ENCODE data around the gene LTBP3. TPM values are rescaled to one million over a fixed set of nuclear protein-coding genes. Genes with fewer than 3 reads are reported as not detected.

LTBP3 gene
- total and polyA plus RNA-seq, 2 of the 13 experiments (the other 11 are each of a cell fraction or from before 2014, with no cell fraction given), result 12.2 to 68.1 TPM

DNA sequence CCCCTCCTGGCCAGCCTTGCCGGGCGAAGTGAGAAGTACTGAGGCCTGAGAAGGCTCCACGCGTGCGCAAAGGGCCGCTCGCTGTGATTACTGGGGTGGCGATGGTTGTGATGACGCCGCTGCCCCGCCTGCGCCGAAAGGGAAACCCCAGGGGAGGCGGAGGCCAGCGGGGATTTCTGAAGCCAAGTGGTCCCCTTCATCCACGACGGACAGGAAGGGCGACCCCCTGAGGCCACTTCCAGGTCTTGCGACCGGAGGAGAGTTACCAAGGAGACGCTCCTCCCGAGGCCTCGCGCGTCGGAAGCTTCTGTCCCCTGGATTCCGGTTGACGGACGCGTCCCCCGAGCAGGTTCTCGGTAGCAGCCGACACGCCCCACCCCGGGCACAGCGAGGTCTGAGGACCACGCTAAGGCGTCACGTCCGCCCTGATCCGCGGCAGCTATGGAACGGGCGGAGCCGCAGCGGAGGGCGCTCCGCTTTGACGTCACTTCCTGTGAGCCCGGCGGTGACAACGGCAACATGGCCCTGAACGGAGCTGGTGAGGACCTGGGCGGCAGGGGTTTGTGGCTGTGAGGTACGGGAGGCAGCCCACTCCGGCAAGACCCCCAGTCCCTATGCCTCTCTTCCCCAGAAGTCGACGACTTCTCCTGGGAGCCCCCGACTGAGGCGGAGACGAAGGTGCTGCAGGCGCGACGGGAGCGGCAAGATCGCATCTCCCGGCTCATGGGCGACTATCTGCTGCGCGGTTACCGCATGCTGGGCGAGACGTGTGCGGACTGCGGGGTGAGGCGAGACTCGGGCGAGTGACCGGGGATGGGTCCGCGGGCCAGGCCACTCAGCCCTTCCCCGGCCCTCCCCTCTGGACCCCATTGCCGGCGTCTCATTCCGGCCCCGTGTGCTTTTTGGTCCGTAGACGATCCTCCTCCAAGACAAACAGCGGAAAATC lies 12.1 kb upstream of the LTBP3 start, which contains the start of gene ZNRD2 (continued):
- TF ChIP-seq, protein P1, sequence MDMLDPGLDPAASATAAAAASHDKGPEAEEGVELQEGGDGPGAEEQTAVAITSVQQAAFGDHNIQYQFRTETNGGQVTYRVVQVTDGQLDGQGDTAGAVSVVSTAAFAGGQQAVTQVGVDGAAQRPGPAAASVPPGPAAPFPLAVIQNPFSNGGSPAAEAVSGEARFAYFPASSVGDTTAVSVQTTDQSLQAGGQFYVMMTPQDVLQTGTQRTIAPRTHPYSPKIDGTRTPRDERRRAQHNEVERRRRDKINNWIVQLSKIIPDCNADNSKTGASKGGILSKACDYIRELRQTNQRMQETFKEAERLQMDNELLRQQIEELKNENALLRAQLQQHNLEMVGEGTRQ (IDR thresholded peaks at IDR 0.05; ENCODE audit: low read depth, low read length), result no peak
- TF ChIP-seq, protein P1 (CRISPR knock-in tag; IDR thresholded peaks at IDR 0.05; ENCODE audit: borderline replicate concordance), result peak; percentile 56; the same call in 1 of the 2 replicates
- TF ChIP-seq ZNF34 (CRISPR knock-in tag; IDR thresholded peaks at IDR 0.05; ENCODE audit: borderline replicate concordance), result 0 out of 2 replicates have a peak, but pooled peaks have one; percentile 43
- peak; percentile 96 for TF ChIP-seq THAP11 (CRISPR knock-in tag; IDR thresholded peaks at IDR 0.05)
- TF ChIP-seq, protein P2, sequence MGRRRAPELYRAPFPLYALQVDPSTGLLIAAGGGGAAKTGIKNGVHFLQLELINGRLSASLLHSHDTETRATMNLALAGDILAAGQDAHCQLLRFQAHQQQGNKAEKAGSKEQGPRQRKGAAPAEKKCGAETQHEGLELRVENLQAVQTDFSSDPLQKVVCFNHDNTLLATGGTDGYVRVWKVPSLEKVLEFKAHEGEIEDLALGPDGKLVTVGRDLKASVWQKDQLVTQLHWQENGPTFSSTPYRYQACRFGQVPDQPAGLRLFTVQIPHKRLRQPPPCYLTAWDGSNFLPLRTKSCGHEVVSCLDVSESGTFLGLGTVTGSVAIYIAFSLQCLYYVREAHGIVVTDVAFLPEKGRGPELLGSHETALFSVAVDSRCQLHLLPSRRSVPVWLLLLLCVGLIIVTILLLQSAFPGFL (CRISPR knock-in tag; IDR thresholded peaks at IDR 0.05), result no peak
- TF ChIP-seq ZFP82 (CRISPR knock-in tag; IDR thresholded peaks at IDR 0.05; ENCODE audit: borderline replicate concordance), result 0 out of 2 replicates have a peak, but pooled peaks have one; percentile 0
- TF ChIP-seq BORCS8-MEF2B (CRISPR knock-in tag; IDR thresholded peaks at IDR 0.05), result peak; percentile 76
- no peak for TF ChIP-seq ZNF414 (CRISPR knock-in tag; IDR thresholded peaks at IDR 0.05)
- TF ChIP-seq, protein P3, sequence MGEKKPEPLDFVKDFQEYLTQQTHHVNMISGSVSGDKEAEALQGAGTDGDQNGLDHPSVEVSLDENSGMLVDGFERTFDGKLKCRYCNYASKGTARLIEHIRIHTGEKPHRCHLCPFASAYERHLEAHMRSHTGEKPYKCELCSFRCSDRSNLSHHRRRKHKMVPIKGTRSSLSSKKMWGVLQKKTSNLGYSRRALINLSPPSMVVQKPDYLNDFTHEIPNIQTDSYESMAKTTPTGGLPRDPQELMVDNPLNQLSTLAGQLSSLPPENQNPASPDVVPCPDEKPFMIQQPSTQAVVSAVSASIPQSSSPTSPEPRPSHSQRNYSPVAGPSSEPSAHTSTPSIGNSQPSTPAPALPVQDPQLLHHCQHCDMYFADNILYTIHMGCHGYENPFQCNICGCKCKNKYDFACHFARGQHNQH (CRISPR knock-in tag; IDR thresholded peaks at IDR 0.05), result peak; percentile 84
- TF ChIP-seq TSC22D2 (CRISPR knock-in tag; IDR thresholded peaks at IDR 0.05; ENCODE audit: borderline replicate concordance), result peak; percentile 86; the same call in 1 of the 2 replicates
- TF ChIP-seq REST (IDR thresholded peaks at IDR 0.05; ENCODE audit: borderline replicate concordance in 1 of 2, low read depth in 1 of 2, low read length in 2 of 2), result peak in 1 of 2 experiments; percentile 33; a peak in 1 of 4 replicates
- no peak for TF ChIP-seq AKNA (CRISPR knock-in tag; IDR thresholded peaks at IDR 0.05; ENCODE audit: borderline replicate concordance)
